ENCODE results near the gene PEF1.
A peak's percentile ranks its signal among the peaks of the same experiment; 100 is the strongest.
"Not testable (repeated sequence)": the region's sequence is repeated elsewhere in the genome, so short reads cannot be mapped to it uniquely, and the experiment has no call there.

The PEF1 gene

DNA sequence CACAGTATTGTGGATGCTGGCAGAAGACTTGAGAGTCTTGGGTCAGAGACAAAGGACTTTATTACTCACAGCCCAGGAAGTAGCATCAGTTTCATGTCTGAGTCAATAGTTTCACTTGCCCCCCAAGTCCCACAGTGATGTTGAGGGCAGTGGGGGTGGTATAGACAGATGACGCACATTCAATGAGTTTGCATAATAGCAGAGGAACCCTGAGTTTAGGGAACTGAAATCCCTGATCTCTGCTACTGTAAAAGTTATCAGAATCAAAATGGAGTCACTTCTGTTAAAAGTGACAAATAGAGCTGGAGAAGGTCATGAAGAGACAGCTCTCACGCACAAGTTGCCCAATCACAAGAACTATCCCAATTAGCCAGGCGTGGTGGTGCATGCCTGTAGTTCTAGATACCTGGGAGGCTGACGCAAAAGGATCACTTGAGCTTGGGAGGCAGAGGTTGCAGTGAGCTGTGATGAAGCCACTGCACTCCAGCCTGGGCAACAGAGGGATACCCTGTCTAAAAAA lies 38.7 kb downstream of the PEF1 start:
- DNase-seq = no peak

DNA sequence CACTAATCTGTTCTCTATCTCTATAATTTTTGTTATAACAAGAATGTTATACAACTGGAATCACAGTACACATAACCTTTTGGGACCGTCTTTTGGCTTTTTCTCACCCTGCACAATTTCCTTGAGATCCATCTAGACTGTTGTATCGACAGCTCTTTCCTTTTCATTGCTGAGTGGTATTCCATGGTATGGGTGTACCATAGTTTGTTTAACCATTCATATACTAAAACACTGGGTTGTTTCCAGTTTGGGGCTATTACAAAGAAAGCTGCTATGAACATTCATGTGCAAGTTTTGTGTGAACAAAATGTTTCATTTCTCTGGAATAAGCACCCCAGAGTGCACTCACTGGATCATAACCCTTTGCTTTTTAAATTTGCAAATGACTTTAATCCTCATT lies 42.6 kb downstream of the PEF1 start:
- DNase-seq = no peak

- DNase-seq = no peak
Measured at GRCh38 chr1:31600641-31601040, 44.0 kb downstream of the PEF1 start.

GRCh38 chr1:31598980-31599379 lies 45.7 kb downstream of the PEF1 start:
- no peak for DNase-seq

- no peak for DNase-seq
Measured at GRCh38 chr1:31596737-31597097, 48.0 kb downstream of the PEF1 start.

- DNase-seq = no peak
Measured at GRCh38 chr1:31595836-31596736, 48.6 kb downstream of the PEF1 start.

DNA sequence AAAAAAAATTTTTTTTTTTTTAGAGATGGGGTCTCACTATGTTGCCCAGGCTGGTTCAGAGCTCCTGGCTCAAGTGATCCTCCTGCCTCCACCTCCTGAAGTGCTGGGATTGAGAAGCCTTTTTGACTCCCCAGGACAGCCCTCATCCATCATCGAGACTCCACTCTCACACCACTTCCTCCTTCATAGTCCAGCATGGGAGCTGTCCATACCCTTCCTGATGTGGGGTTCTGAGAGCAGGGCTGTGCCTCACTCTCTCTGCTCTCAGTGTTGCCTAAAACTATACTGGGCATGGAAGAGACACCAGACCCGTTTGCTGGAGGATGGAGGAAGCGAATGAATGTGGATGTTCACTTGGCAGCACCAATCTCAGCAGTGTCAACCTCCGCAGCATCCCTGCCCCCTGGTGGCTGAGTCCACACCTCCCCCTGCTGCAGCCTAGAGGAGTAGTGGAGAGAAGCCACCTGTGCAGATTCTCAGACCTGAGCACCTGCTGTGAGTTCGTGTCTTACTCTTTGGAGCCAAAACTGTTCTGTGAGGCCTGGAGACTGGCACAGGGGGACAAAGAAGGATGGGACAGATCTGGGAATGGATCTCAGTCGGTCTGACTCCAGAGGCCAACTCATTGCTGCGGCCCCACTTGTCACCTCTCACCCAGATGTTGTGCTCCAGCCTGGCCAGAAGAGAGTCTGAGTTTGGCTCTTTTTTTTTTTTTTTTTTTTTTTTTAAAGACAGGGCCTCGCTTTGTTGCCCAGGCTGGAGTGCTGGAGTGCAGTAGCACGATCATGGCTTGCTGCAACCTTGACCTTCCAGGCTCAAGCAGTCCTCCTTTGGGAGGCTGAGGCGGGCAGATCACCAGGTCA lies 50.7 kb downstream of the PEF1 start:
- peak; percentile 73 for DNase-seq

DNA sequence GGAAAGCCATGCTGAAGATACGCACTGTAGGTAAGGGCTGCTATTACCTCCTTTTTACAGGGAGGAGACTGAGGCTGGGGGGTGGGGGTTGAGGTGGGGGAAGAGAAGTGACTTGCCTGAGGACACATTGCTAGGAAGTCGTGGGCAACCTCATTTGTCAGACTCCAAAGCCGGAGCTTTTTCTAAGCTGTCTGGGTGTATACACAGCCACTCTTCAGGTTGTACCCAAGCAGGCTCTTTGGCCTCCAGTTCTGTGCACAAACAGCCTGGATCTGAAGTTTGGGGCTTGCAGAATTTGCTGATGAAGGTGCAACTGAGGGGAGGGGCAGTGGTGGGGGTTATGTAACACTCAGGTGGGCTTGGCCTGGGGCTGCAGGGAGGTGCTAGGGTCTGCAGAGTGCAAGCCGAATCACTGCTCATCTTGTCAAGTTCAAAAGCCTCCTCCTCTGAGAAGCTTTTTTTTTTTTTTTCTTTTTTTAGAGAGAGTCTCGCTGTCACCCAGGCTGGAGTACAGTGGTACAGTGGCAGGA lies 51.5 kb downstream of the PEF1 start:
- DNase-seq = no peak

GRCh38 chr1:31592132-31592531 lies 52.5 kb downstream of the PEF1 start:
- no peak for DNase-seq

DNA sequence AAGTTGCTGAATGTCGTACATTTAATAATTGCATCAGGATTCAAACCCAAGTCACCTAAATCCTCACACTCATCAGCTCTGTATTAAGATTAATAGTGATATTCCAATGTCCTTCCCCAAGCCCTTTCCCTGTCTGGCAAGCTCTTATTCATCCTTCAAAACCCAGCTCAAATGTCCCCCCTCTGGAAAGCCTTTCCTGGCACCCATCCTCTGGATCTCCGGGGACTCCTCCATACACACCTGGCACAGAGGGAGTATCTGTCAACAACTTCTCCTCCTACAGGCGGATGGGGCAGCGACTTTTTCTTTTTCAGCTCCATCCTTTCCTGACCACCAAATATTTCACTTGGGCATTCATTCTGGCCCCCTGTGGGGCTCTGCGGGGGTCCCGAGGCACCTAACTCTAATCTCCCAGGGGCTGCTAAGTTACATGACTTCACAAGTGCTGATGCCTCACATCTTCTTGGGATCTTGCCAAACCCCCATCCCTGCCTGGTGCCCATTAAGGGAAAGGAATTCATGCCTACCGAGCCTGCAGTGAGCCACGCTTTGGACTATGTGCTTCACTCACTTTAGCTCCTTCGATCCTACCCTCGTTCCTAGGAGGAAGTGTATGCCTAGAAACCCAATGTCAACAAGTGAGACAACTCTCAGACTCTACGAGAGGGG lies 53.1 kb downstream of the PEF1 start:
- DNase-seq = no peak

DNA sequence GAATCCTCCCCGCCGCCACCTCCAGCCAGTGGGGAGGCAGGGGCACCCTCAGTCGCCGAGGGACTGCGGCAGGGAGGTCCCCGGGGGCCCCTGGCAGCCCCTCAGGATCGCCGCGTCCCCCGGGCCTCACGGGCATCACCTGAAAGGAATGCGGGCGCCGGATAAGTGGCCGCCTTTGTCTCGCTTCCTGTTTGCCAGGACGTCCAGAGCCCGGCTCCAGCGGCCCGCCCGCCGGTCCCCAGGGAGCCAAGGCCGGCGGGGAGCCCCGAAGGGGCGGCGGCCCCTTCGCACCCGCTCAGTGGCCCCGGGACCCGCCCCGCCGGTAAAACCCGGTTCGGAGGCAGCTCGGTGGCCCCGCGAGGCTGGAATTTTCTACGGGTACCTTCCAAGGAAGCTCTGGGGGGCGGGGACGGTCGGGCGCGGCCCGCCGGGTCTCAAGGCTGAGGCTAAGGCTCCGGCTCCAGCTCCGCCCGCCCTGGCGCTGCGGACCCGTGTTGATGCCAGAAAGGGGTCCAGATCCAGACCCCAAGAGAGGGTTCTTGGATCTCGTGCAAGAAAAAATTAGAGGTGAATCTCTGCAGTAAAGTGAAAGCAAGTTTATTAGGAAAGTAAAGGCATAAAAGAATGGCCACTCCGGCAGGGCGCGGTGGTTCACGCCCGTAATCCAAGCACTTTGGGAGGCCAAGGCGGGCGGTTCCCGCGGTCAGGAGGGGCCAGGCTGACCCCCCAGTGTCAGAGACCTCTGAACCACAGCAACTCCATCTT lies 55.7 kb downstream of the PEF1 start:
- no peak for DNase-seq

- no peak for DNase-seq
Measured at GRCh38 chr1:31587720-31588423, 56.8 kb downstream of the PEF1 start.

DNA sequence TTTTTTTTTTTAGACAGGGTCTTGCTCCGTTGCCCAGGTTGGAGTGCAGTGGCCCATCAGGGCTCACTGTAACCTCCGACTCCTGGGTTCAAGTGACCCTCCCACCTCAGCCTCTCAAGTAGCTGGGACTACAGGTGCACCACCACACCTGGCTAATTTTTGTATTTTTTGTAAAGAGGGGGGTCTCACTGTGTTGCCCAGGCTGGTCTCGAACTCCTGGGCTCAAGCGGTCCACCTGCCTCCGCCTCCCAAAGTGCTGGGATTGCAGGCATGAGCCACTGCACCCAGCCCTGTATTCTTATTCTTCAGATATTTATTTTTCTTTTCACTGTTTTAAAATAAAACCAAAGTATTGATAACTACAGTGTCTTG lies 57.4 kb downstream of the PEF1 start:
- not testable (repeated sequence) for DNase-seq

DNA sequence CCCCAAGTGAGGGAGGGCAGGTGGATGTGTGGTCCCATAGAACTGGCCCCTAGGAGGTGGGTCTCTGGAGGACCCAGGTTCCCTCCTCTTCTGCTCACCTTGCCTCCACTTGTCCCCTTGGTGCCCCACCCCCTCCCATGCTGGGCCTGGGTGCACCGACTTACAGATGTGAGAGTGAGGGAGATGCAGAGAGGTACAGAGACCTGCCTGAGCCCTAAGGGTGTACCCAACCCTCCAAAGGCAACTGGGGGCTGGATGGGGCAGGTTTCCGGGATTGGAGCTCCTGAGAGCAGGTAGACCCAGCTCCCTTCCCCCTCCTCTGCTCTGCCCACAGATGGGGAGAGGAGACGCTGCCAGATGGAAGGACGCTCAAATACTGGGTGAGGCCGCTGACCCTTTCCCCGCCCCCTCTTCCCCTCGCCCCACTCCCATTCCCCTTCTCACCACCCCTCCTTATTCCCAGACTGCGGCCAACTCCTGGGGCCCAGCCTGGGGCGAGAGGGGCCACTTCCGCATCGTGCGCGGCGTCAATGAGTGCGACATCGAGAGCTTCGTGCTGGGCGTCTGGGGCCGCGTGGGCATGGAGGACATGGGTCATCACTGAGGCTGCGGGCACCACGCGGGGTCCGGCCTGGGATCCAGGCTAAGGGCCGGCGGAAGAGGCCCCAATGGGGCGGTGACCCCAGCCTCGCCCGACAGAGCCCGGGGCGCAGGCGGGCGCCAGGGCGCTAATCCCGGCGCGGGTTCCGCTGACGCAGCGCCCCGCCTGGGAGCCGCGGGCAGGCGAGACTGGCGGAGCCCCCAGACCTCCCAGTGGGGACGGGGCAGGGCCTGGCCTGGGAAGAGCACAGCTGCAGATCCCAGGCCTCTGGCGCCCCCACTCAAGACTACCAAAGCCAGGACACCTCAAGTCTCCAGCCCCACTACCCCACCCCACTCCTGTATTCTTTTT lies 58.0 kb downstream of the PEF1 start:
- DNase-seq = no peak

DNA sequence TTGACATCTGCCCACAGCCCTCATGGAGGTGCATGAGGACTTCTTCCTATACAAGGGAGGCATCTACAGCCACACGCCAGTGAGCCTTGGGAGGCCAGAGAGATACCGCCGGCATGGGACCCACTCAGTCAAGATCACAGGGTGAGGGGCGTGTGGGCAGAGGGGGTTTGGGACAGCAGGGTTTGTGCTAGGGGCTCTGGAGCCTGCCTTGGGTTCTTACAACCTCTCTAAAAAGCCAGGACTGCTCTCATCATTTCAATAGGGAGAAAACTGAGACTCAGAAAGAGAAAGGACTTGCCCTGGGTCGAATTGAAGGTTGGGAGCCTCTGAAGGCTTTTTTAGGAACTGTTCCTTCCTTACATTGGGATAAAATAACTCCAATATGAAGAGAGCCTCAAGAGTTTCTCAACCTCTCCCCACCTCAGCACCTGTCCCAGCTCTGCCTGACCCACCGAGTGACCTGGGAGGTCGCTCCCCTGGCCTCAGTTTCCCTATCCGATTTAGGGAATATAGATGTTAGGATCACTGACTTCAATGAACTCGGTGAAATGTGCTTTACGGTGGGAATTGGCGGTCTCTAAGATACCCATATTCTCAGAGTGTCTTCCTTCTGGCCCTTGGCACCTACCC lies 58.8 kb downstream of the PEF1 start:
- DNase-seq = no peak

GRCh38 chr1:31584869-31585735 lies 59.6 kb downstream of the PEF1 start:
- DNase-seq = no peak

- no peak for DNase-seq
Measured at GRCh38 chr1:31583995-31584868, 60.4 kb downstream of the PEF1 start.
